Osteocyte (in vitro differentiated cells): Measurements from ENCODE around the gene ANO9. TPM values are rescaled to one million over a fixed set of nuclear protein-coding genes. Genes with fewer than 3 reads are reported as not detected.

ENCODE experiments used
- DNase-seq: peaks from one replicate; pipeline ENCODE4 v3.0.0; 2021; ENCODE audit warnings: mixed read lengths; ENCODE audit not compliant: unreplicated experiment; ENCODE audit errors: extremely low spot score
- H3K27ac Mint-ChIP-seq: one replicate; pipeline ENCODE4 v1.8.0; 2021; ENCODE audit warnings: mild to moderate bottlenecking, mixed read lengths; ENCODE audit not compliant: unreplicated experiment
- H3K27me3 Mint-ChIP-seq: one replicate; pipeline ENCODE4 v1.8.0; 2021; ENCODE audit warnings: mixed read lengths; ENCODE audit not compliant: unreplicated experiment
- H3K36me3 Mint-ChIP-seq: one replicate; pipeline ENCODE4 v1.8.0; 2021; ENCODE audit warnings: mixed read lengths; ENCODE audit not compliant: unreplicated experiment
- H3K4me1 Mint-ChIP-seq: one replicate; pipeline ENCODE4 v1.8.0; 2021; ENCODE audit warnings: mixed read lengths; ENCODE audit not compliant: unreplicated experiment
- H3K4me3 Mint-ChIP-seq: one replicate; pipeline ENCODE4 v1.8.0; 2021; ENCODE audit warnings: mild to moderate bottlenecking, moderate library complexity, mixed read lengths; ENCODE audit not compliant: unreplicated experiment
- H3K9me3 Mint-ChIP-seq: one replicate; pipeline ENCODE4 v1.8.0; 2021; ENCODE audit warnings: mixed read lengths; ENCODE audit not compliant: unreplicated experiment
- CTCF ChIP-seq: fragments of 200-600 bp; sonication (generic); IDR thresholded peaks from 2 replicates; pipeline ENCODE4 v1.5.0; 2021; ENCODE audit warnings: antibody characterized with exemption, mild to moderate bottlenecking, moderate library complexity
- total RNA-seq: library from RNA; stranded (reverse); gene quantifications from 2 replicates; pipeline ENCODE4 v1.2.1, GENCODE V29; 2021

The ANO9 gene
- total RNA-seq, 1 donor from 2014 or later = not detected

- Mint-ChIP-seq H3K27me3 (no peaks in the 10 kb centered on the region), H3K4me1 (no peaks in the 10 kb centered on the region), H3K9me3 (no peaks in the 10 kb centered on the region), H3K27ac (no peak overlapping the region), H3K4me3 (no peak overlapping the region), H3K36me3 (peaks cover 8% of the 10 kb centered on the region)
- no peak for DNase-seq
- no peak for TF ChIP-seq CTCF
These were observed 42.8 kb upstream of the ANO9 start for GRCh38 chr11:484616-485015.

GRCh38 chr11:479311-479710 lies 37.5 kb upstream of the ANO9 start:
- DNase-seq = no peak
- TF ChIP-seq CTCF = no peak
- no peaks in the 10 kb centered on the region for H3K27me3 Mint-ChIP-seq
- H3K4me1 Mint-ChIP-seq = peaks cover 6% of the 10 kb centered on the region
- H3K27ac Mint-ChIP-seq = no peak overlapping the region
- peaks cover 7% of the 10 kb centered on the region for H3K36me3 Mint-ChIP-seq
- H3K4me3 Mint-ChIP-seq = no peak overlapping the region
- no peaks in the 10 kb centered on the region for H3K9me3 Mint-ChIP-seq

- Mint-ChIP-seq H3K4me1 (peaks cover 6% of the 10 kb centered on the region), H3K4me3 (no peak overlapping the region), H3K27ac (no peak overlapping the region), H3K27me3 (no peaks in the 10 kb centered on the region), H3K9me3 (no peaks in the 10 kb centered on the region), H3K36me3 (peaks cover 10% of the 10 kb centered on the region)
- no peak for TF ChIP-seq CTCF
- DNase-seq = no peak
These were observed 35.4 kb upstream of the ANO9 start for GRCh38 chr11:477052-477715.

GRCh38 chr11:476416-476815 lies 34.6 kb upstream of the ANO9 start:
- no peak overlapping the region for H3K4me3 Mint-ChIP-seq
- no peaks in the 10 kb centered on the region for H3K27me3 Mint-ChIP-seq

DNA sequence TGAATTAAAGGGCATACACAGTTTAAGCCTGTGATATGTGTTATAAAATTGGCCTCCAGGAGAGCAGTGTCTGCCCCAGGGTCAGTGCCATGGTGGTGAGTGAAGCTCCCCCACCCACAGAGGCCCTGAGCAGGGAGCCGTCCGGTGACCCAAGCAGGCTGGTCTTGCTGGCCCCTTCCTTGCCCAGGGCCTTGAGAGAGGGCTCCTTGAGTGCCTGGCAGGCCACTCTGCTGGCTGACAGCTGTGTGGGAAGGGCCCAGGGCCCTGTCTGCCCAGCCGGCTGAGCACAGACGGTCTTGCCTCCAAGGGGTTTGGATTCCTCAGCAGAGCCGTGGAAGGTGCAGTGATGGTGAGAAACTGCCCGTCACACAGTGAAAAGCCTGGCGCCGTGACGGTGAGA lies 34.1 kb upstream of the ANO9 start:
- no peak for TF ChIP-seq CTCF
- Mint-ChIP-seq H3K27me3 (no peaks in the 10 kb centered on the region), H3K4me1 (peaks cover 9% of the 10 kb centered on the region), H3K36me3 (peaks cover 5% of the 10 kb centered on the region), H3K9me3 (no peaks in the 10 kb centered on the region), H3K4me3 (no peak overlapping the region), H3K27ac (peak overlapping the region; percentile 57)
- no peak for DNase-seq

More at GRCh38 chr11:476416-476815, 34.6 kb upstream of the ANO9 start:
- TF ChIP-seq CTCF = no peak
- DNase-seq = no peak
- Mint-ChIP-seq H3K36me3 (peaks cover 8% of the 10 kb centered on the region), H3K4me1 (peaks cover 9% of the 10 kb centered on the region), H3K27ac (peak overlapping the region; percentile 57), H3K9me3 (no peaks in the 10 kb centered on the region)
